ENCODE results near the gene CHIC2. TPM values are rescaled to one million over a fixed set of nuclear protein-coding genes. Genes with fewer than 3 reads are reported as not detected.

Gene CHIC2
- total RNA-seq, 5 donors from 2014 or later (not counting 1 experiment from before 2014, with no cell fraction given), result 38.8 to 59.3 (median 40.5) TPM

DNA sequence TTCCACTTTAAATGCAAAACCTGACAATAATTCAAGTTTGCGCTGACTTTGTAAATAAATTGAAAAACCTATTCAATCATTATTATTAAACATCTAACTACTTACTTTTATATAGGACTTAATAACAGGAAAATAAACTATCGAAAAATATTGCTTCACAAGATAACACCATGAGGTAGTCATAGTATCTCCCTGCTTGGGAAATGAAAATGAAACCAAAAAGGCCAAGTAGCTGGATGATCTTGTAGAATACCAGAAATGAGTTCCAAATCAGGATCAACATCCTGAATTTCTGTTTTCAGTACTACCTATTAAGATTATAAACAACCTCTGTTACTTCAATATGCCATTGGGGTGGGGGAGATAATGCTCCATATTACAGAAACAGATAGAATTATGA, 58.9 kb downstream of the CHIC2 start:
- peaks cover 0 to 13% of the 10 kb centered on the region in 2 donors for H3K36me3 ChIP-seq (ENCODE audit: control insufficient read depth in 2 of 2, extremely low read depth in 1 of 2, insufficient read depth in 1 of 2, low read length in 1 of 2)
- H3K4me3 Mint-ChIP-seq, result no peak overlapping the region
- peaks cover 0 to 18% (median 15%) of the 10 kb centered on the region in 3 donors for H3K4me1 Mint-ChIP-seq
- H3K9me3 Mint-ChIP-seq, result no peaks in the 10 kb centered on the region
- no peak overlapping the region for H3K27ac Mint-ChIP-seq
- H3K4me1 ChIP-seq (ENCODE audit: control insufficient read depth in 1 of 2, extremely low read depth in 1 of 2, insufficient read depth in 2 of 2, low read length in 2 of 2), result no peaks in the 10 kb centered on the region
- ATAC-seq (replicated peaks in 1 of 4), result no peak
- CTCF ChIA-PET, result no interaction called here
- no peaks in the 10 kb centered on the region for H3K9me3 ChIP-seq
- no peak overlapping the region for H3K4me3 ChIP-seq (ENCODE audit: control insufficient read depth in 1 of 2, extremely low read depth in 1 of 2, low read length in 1 of 2)
- no peak overlapping the region for H3K27ac ChIP-seq (ENCODE audit: low read length)
- no peaks in the 10 kb centered on the region for H3K27me3 Mint-ChIP-seq
- no CpG with 5 or more reads among the region's 2 CpGs for WGBS (ENCODE audit: insufficient coverage)
- DNase-seq, result no peak
- H3K27me3 ChIP-seq (replicated peaks in 1 of 2; ENCODE audit: control insufficient read depth in 2 of 2, extremely low read depth in 1 of 2, insufficient read depth in 2 of 2, low read length in 1 of 2), result no peaks in the 10 kb centered on the region
- POLR2A ChIA-PET, result interaction anchor here in 1 of 2 donors (0.5 kb wide), 1 partner anchor 48 kb away, joined by 4 read pairs; no protein-coding TSS in a partner anchor
- H3K36me3 Mint-ChIP-seq, result peaks cover 40% of the 10 kb centered on the region

- Mint-ChIP-seq H3K4me3 (no peak overlapping the region), H3K27ac (no peak overlapping the region), H3K9me3 (no peaks in the 10 kb centered on the region), H3K4me1 (peaks cover 0 to 17% (median 15%) of the 10 kb centered on the region in 3 donors), H3K27me3 (no peaks in the 10 kb centered on the region), H3K36me3 (peaks cover 34% of the 10 kb centered on the region)
- ChIA-PET POLR2A (interaction anchor here in 1 of 2 donors (0.6 kb wide), 1 partner anchor 54 kb away, joined by 3 read pairs; no protein-coding TSS in a partner anchor), CTCF (interaction anchor here in 1 of 2 donors (0.7 kb wide), 1 partner anchor 25 kb away, joined by 3 read pairs; no protein-coding TSS in a partner anchor)
- Histone ChIP-seq H3K27ac (ENCODE audit: low read length) (no peak overlapping the region), H3K27me3 (replicated peaks in 1 of 2; ENCODE audit: control insufficient read depth in 2 of 2, extremely low read depth in 1 of 2, insufficient read depth in 2 of 2, low read length in 1 of 2) (no peaks in the 10 kb centered on the region), H3K4me1 (ENCODE audit: control insufficient read depth in 1 of 2, extremely low read depth in 1 of 2, insufficient read depth in 2 of 2, low read length in 2 of 2) (no peaks in the 10 kb centered on the region), H3K36me3 (ENCODE audit: control insufficient read depth in 2 of 2, extremely low read depth in 1 of 2, insufficient read depth in 1 of 2, low read length in 1 of 2) (peaks cover 0 to 13% of the 10 kb centered on the region in 2 donors), H3K4me3 (ENCODE audit: control insufficient read depth in 1 of 2, extremely low read depth in 1 of 2, low read length in 1 of 2) (no peak overlapping the region), H3K9me3 (no peaks in the 10 kb centered on the region)
- ATAC-seq (replicated peaks in 1 of 4) (no peak), DNase-seq (no peak)
- WGBS (ENCODE audit: insufficient coverage), result no CpG with 5 or more reads among the region's 2 CpGs
Observed at GRCh38 chr4:54004463-54004862, 59.9 kb downstream of the CHIC2 start.

DNA sequence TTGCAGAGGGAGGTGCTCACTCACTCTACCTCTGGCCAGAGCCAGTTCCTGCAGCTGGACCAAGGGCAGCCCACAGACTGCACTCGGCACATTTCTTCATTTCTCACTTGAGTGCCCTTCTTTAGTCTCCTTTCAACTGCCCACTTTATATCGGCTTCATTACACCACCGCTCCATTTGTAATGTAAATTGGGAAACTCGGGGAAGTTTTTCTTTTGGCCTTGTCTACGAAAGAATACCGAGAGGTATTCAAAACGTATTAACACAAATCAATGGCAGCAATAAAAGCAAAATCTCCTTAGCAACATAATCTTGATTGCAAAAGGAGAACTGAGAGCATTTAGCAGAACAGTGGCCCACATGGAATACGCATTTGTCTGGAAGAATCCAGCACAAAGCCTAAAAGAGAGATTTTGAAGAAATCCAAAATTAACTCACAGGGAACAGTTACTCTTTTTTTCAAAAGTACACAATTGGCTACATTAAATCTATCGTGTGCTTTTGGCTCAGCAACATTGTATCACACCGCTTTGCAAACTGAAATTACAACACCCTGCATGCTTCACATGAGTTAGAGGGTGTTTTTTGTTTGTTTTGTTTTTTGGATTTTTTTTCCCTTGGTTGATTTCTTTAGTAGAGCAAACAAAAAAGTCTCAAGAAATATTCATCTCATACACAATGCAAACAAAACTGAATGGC, 62.6 kb downstream of the CHIC2 start:
- Mint-ChIP-seq H3K4me1 (peaks cover 0 to 15% (median 9%) of the 10 kb centered on the region in 3 donors), H3K4me3 (no peak overlapping the region), H3K9me3 (no peaks in the 10 kb centered on the region), H3K36me3 (peaks cover 35% of the 10 kb centered on the region), H3K27me3 (no peaks in the 10 kb centered on the region), H3K27ac (no peak overlapping the region)
- CTCF ChIA-PET, result no interaction called here
- H3K27me3 ChIP-seq (replicated peaks in 1 of 2; ENCODE audit: control insufficient read depth in 2 of 2, extremely low read depth in 1 of 2, insufficient read depth in 2 of 2, low read length in 1 of 2), result no peaks in the 10 kb centered on the region
- no peaks in the 10 kb centered on the region for H3K4me1 ChIP-seq (ENCODE audit: control insufficient read depth in 1 of 2, extremely low read depth in 1 of 2, insufficient read depth in 2 of 2, low read length in 2 of 2)
- peaks cover 0 to 12% of the 10 kb centered on the region in 2 donors for H3K36me3 ChIP-seq (ENCODE audit: control insufficient read depth in 2 of 2, extremely low read depth in 1 of 2, insufficient read depth in 1 of 2, low read length in 1 of 2)
- ATAC-seq (replicated peaks in 1 of 4) (no peak), DNase-seq (no peak)
- H3K9me3 ChIP-seq, result no peaks in the 10 kb centered on the region
- H3K27ac ChIP-seq (ENCODE audit: low read length), result no peak overlapping the region
- POLR2A ChIA-PET, result no interaction called here
- no peak overlapping the region for H3K4me3 ChIP-seq (ENCODE audit: control insufficient read depth in 1 of 2, extremely low read depth in 1 of 2, low read length in 1 of 2)
- 100% methylated on average over 3 of the region's 10 CpGs for WGBS (ENCODE audit: insufficient coverage)

DNA sequence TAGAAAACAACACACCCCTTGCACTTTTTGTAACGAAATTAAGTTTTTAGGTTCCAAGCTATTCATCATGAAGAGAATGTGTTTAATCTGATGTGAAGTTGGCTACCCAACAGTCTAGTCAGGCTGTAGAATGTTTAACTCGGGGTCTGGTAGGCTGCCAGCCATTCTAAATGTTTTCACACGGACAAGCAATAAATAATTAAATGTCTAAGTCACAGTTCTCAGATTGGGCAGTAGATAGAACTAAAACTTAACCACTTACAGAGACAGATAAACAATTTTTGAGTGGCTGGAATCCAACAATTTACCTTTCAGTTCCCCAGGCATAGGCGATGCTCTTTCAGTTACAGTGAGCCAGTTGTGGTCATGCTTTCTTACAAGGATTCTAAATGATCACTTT, 66.5 kb downstream of the CHIC2 start:
- peaks cover 2 to 10% (median 2%) of the 10 kb centered on the region in 3 donors for H3K4me1 Mint-ChIP-seq
- H3K4me1 ChIP-seq (ENCODE audit: control insufficient read depth in 1 of 2, extremely low read depth in 1 of 2, insufficient read depth in 2 of 2, low read length in 2 of 2), result no peaks in the 10 kb centered on the region
- H3K27ac ChIP-seq (ENCODE audit: low read length), result no peak overlapping the region
- POLR2A ChIA-PET, result no interaction called here
- CTCF ChIA-PET, result no interaction called here
- H3K4me3 ChIP-seq (ENCODE audit: control insufficient read depth in 1 of 2, extremely low read depth in 1 of 2, low read length in 1 of 2), result no peak overlapping the region
- H3K9me3 ChIP-seq, result no peaks in the 10 kb centered on the region
- peaks cover 27% of the 10 kb centered on the region for H3K36me3 Mint-ChIP-seq
- H3K27me3 Mint-ChIP-seq, result no peaks in the 10 kb centered on the region
- DNase-seq, result no peak
- ATAC-seq (replicated peaks in 1 of 4), result no peak
- WGBS (ENCODE audit: insufficient coverage), result no CpG with 5 or more reads among the region's 4 CpGs
- H3K4me3 Mint-ChIP-seq, result no peak overlapping the region
- H3K9me3 Mint-ChIP-seq, result no peaks in the 10 kb centered on the region
- peaks cover 4 to 8% of the 10 kb centered on the region in 2 donors for H3K36me3 ChIP-seq (ENCODE audit: control insufficient read depth in 2 of 2, extremely low read depth in 1 of 2, insufficient read depth in 1 of 2, low read length in 1 of 2)
- H3K27me3 ChIP-seq (replicated peaks in 1 of 2; ENCODE audit: control insufficient read depth in 2 of 2, extremely low read depth in 1 of 2, insufficient read depth in 2 of 2, low read length in 1 of 2), result no peaks in the 10 kb centered on the region
- H3K27ac Mint-ChIP-seq, result no peak overlapping the region

DNA sequence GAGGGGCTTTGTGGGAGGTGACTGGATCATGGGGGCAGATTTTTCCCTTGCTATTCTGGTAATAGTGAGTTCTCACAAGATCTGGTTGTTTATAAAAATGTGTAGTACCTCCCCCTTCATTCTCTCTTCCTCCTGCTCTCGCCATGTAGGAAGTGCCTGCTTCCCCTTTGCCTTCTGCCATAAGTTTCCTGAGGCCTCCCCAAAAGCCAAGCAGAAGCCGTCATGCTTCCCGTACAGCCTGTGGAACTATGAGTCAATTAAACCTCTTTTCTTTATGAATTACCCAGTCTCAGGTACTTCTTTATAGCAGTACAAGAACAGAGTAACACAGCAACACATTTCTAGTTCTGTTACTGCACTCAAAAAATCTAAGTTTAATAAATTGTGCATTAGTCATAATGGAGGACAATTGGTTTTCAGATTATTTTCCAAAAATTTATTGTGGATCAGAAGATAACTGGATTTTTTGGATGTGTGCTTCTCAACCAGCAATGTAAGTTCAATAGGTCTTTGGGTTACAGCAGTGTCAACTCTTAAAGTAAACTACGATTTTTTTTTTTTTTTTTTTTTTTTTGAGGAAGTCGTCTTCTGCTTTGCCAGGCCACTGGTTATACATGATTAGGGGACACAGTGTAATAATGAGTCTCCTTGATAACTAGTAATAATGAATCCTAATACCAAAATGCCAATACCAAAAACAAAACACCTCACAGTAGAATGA, 69.9 kb downstream of the CHIC2 start:
- no peak overlapping the region for H3K4me3 Mint-ChIP-seq
- ChIA-PET CTCF (no interaction called here), POLR2A (no interaction called here)
- peak overlapping the region in 1 of 2 donors; percentile 31 for H3K27ac Mint-ChIP-seq
- DNase-seq, result peak in 1 of 35 experiments; percentile 1
- Histone ChIP-seq H3K9me3 (no peaks in the 10 kb centered on the region), H3K27ac (ENCODE audit: low read length) (no peak overlapping the region), H3K4me1 (ENCODE audit: control insufficient read depth in 1 of 2, extremely low read depth in 1 of 2, insufficient read depth in 2 of 2, low read length in 2 of 2) (no peaks in the 10 kb centered on the region), H3K27me3 (replicated peaks in 1 of 2; ENCODE audit: control insufficient read depth in 2 of 2, extremely low read depth in 1 of 2, insufficient read depth in 2 of 2, low read length in 1 of 2) (no peaks in the 10 kb centered on the region), H3K4me3 (ENCODE audit: control insufficient read depth in 1 of 2, extremely low read depth in 1 of 2, low read length in 1 of 2) (no peak overlapping the region), H3K36me3 (ENCODE audit: control insufficient read depth in 2 of 2, extremely low read depth in 1 of 2, insufficient read depth in 1 of 2, low read length in 1 of 2) (peaks cover 0 to 4% of the 10 kb centered on the region in 2 donors)
- ATAC-seq (replicated peaks in 1 of 4), result no peak
- H3K9me3 Mint-ChIP-seq, result no peaks in the 10 kb centered on the region
- WGBS (ENCODE audit: insufficient coverage), result 100% methylated on average over 2 of the region's 5 CpGs
- H3K4me1 Mint-ChIP-seq, result peaks cover 2 to 10% (median 2%) of the 10 kb centered on the region in 3 donors
- peaks cover 22% of the 10 kb centered on the region for H3K36me3 Mint-ChIP-seq
- H3K27me3 Mint-ChIP-seq, result no peaks in the 10 kb centered on the region

DNA sequence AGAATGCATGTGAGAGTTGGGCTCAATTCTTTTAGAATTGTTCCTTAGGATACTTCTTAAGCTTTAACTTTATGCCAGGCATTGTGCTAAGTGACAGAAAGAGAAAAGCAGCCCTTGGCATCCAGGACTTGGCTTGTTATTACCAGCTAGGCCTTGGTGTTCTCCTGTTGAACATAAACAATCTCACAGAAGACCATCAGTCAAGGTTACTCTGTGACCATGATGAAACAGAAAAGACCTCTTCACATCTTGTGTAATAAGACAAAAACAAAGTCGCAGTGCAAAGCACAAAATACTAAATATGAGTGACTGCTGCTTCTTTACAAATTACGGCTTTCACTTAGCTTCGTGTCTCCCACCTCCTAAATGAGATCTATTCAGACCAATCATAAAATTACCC, 71.6 kb downstream of the CHIC2 start:
- Mint-ChIP-seq H3K9me3 (no peaks in the 10 kb centered on the region), H3K27me3 (no peaks in the 10 kb centered on the region), H3K27ac (no peak overlapping the region), H3K4me1 (peaks cover 2 to 10% (median 2%) of the 10 kb centered on the region in 3 donors), H3K36me3 (peaks cover 16% of the 10 kb centered on the region), H3K4me3 (no peak overlapping the region)
- H3K4me1 ChIP-seq (ENCODE audit: control insufficient read depth in 1 of 2, extremely low read depth in 1 of 2, insufficient read depth in 2 of 2, low read length in 2 of 2), result no peaks in the 10 kb centered on the region
- no peak overlapping the region for H3K4me3 ChIP-seq (ENCODE audit: control insufficient read depth in 1 of 2, extremely low read depth in 1 of 2, low read length in 1 of 2)
- H3K9me3 ChIP-seq, result no peaks in the 10 kb centered on the region
- H3K36me3 ChIP-seq (ENCODE audit: control insufficient read depth in 2 of 2, extremely low read depth in 1 of 2, insufficient read depth in 1 of 2, low read length in 1 of 2), result peaks cover 0 to 4% of the 10 kb centered on the region in 2 donors
- no peaks in the 10 kb centered on the region for H3K27me3 ChIP-seq (replicated peaks in 1 of 2; ENCODE audit: control insufficient read depth in 2 of 2, extremely low read depth in 1 of 2, insufficient read depth in 2 of 2, low read length in 1 of 2)
- no peak overlapping the region for H3K27ac ChIP-seq (ENCODE audit: low read length)
- 100% methylated on average over 3 of the region's 3 CpGs for WGBS (ENCODE audit: insufficient coverage)
- DNase-seq, result no peak
- no peak for ATAC-seq (replicated peaks in 1 of 4)
- POLR2A ChIA-PET, result interaction anchor here in 1 of 2 donors (0.6 kb wide), 1 partner anchor 16 kb away, joined by 3 read pairs; no protein-coding TSS in a partner anchor
- CTCF ChIA-PET, result no interaction called here

All from T-cell (primary cell).